B cell (primary cell): ENCODE data around the gene CACNA2D2. TPM values are rescaled to one million over a fixed set of nuclear protein-coding genes. Genes with fewer than 3 reads are reported as not detected.

Experiments used
- ATAC-seq: fragments of 200-7000 bp; cut with Tn5 transposase; one replicate; pipeline ENCODE4 v1.10.0; 2021; ENCODE audit warnings: low read depth, mild to moderate bottlenecking, moderate number of reproducible peaks, moderate library complexity
- CTCF ChIA-PET: fragments of 350-600 bp; sonication (Branson Sonifier 250); formaldehyde crosslinking; loops from one replicate; lab custom pipeline; 2021; ENCODE audit warnings: antibody characterized with exemption, inconsistent platforms; lab: Charles Lee
- POLR2A ChIA-PET: fragments of 350-600 bp; sonication (Branson Sonifier 250); formaldehyde crosslinking; loops from one replicate; lab custom pipeline; 2021; ENCODE audit warnings: antibody characterized with exemption; lab: Charles Lee
- DNase-seq: peaks from one replicate; pipeline ENCODE4 v3.0.0; 2013
- H2AFZ ChIP-seq: 2 replicates; pipeline ENCODE4 v1.6.1; 2012; ENCODE audit warnings: mild to moderate bottlenecking, low read depth, low read length; ENCODE audit not compliant: insufficient read depth, poor library complexity, severe bottlenecking
- H3K27ac ChIP-seq, 2 donors: 1 replicate in 1 of 2; 2 replicates in 1 of 2; pipeline ENCODE4 v1.5.1; 2012 to 2013; ENCODE audit warnings: low read length in 2 of 2, mild to moderate bottlenecking in 2 of 2, moderate library complexity in 1 of 2
- H3K27me3 ChIP-seq, 4 experiments: fragments of 200-600 bp in 1 of 4; sonication (generic) in 1 of 4; replicated peaks in 1 of 4; 1 replicate in 2 of 4; 2 replicates in 2 of 4; pipeline versions ENCODE4 v1.6.1 to v1.7.0; 2013 to 2016; ENCODE audit warnings: low read length in 3 of 4, mild to moderate bottlenecking in 2 of 4, mixed read lengths in 1 of 4, moderate library complexity in 1 of 4; ENCODE audit not compliant: insufficient read depth in 4 of 4, control insufficient read depth in 3 of 4; ENCODE audit errors: control extremely low read depth in 1 of 4
- H3K36me3 ChIP-seq, 2 experiments: replicated peaks in 1 of 2; 1 replicate in 1 of 2; 2 replicates in 1 of 2; pipeline versions ENCODE4 v1.6.1 to v1.7.1; 2013; ENCODE audit warnings: low read length in 1 of 2; ENCODE audit not compliant: insufficient read depth in 2 of 2, control insufficient read depth in 1 of 2; ENCODE audit errors: control extremely low read depth in 1 of 2, extremely low read depth in 1 of 2
- H3K4me1 ChIP-seq, 2 donors: fragments of 200-600 bp in 1 of 2; sonication (generic) in 1 of 2; 1 replicate in 1 of 2; 2 replicates in 1 of 2; pipeline versions ENCODE4 v1.5.1 to v1.6.1; 2013 to 2017; ENCODE audit warnings: low read length in 2 of 2; ENCODE audit not compliant: control insufficient read depth in 2 of 2, insufficient read depth in 2 of 2
- H3K4me2 ChIP-seq: replicated peaks from 2 replicates; pipeline ENCODE3; 2012; ENCODE audit warnings: mild to moderate bottlenecking, low read depth, low read length; ENCODE audit not compliant: poor library complexity, severe bottlenecking
- H3K4me3 ChIP-seq, 5 experiments: fragments of 200-600 bp in 1 of 5; sonication (generic) in 1 of 5; 1 replicate in 3 of 5; 2 replicates in 2 of 5; pipeline versions ENCODE4 v1.5.1 to v1.7.0; 2011 to 2016; ENCODE audit warnings: low read length in 4 of 5, mild to moderate bottlenecking in 4 of 5, low read depth in 2 of 5, control low read depth in 1 of 5, moderate library complexity in 1 of 5; ENCODE audit not compliant: insufficient read depth in 1 of 5; ENCODE audit errors: control extremely low read depth in 1 of 5, extremely low read depth in 1 of 5
- H3K79me2 ChIP-seq: fragments of 200-600 bp; sonication (generic); one replicate; pipeline ENCODE4 v1.6.0; 2016; ENCODE audit warnings: low read length; ENCODE audit not compliant: control insufficient read depth, insufficient read depth
- H3K9ac ChIP-seq: fragments of 200-600 bp; sonication (generic); 2 replicates; pipeline ENCODE4 v1.6.1; 2017; ENCODE audit warnings: mild to moderate bottlenecking, low read length, moderate library complexity
- H3K9me3 ChIP-seq, 3 donors: one replicate each; pipeline versions ENCODE4 v1.6.1 to v1.7.1; 2013; ENCODE audit warnings: low read length in 2 of 3; ENCODE audit not compliant: control insufficient read depth in 2 of 3, insufficient read depth in 1 of 3; ENCODE audit errors: control extremely low read depth in 1 of 3
- H4K20me1 ChIP-seq: 2 replicates; pipeline ENCODE4 v1.6.0; 2012; ENCODE audit warnings: mild to moderate bottlenecking, low read length; ENCODE audit not compliant: insufficient read depth, control insufficient read depth, poor library complexity, severe bottlenecking
- H3K27ac Mint-ChIP-seq: one replicate; pipeline ENCODE4 v1.8.0; 2021; ENCODE audit warnings: mixed read lengths
- H3K27me3 Mint-ChIP-seq: one replicate; pipeline ENCODE4 v1.8.0; 2021; ENCODE audit warnings: mixed read lengths
- H3K4me1 Mint-ChIP-seq: one replicate; pipeline ENCODE4 v1.8.0; 2021; ENCODE audit warnings: mixed read lengths
- H3K4me3 Mint-ChIP-seq: one replicate; pipeline ENCODE4 v1.8.0; 2021; ENCODE audit warnings: mixed read lengths
- H3K9me3 Mint-ChIP-seq: one replicate; pipeline ENCODE4 v1.8.0; 2022; ENCODE audit warnings: mixed read lengths; ENCODE audit not compliant: insufficient read depth
- EZH2 ChIP-seq: IDR thresholded peaks from 2 replicates; pipeline ENCODE4 v1.6.1; 2012; ENCODE audit warnings: borderline replicate concordance, low read depth, mild to moderate bottlenecking, moderate library complexity, low read length; ENCODE audit not compliant: insufficient read depth, poor library complexity, severe bottlenecking
- WGBS: methylation state at CpG from one replicate; pipeline ENCODE4 v1.1.5; 2013; ENCODE audit warnings: missing lambda C conversion rate; ENCODE audit not compliant: insufficient coverage; 5-methylcytosine and 5-hydroxymethylcytosine counted together
- intact Hi-C: fragments of 100-400 bp; cut with micrococcal nuclease; formaldehyde crosslinking; loops from one replicate; pipeline ENCODE4 v1.10.0; 2022
- polyA plus RNA-seq: library from polyadenylated mRNA; depleted of rRNA; stranded (reverse); fragments of >200 nt; gene quantifications from 2 replicates; pipeline ENCODE4 v1.2.3, GENCODE V29; 2012
- total RNA-seq, 2 donors: library from RNA; stranded (reverse); fragments of 120-200 nt in 1 of 2; gene quantifications; 1 replicate in 1 of 2; 2 replicates in 1 of 2; pipeline versions ENCODE4 v1.2.3 to v1.2.4, GENCODE V29; 2013 to 2022
- TF ChIP-seq, protein P1 (sequence below): fragments of 200-600 bp; IDR thresholded peaks from one replicate; pipeline ENCODE4 v1.8.0; 2022; ENCODE audit warnings: antibody characterized with exemption, mild to moderate bottlenecking

The CACNA2D2 gene
- total and polyA plus RNA-seq, 2 donors (not counting 1 experiment from before 2014, with no cell fraction given): 0.69 to 1.2 TPM

DNA sequence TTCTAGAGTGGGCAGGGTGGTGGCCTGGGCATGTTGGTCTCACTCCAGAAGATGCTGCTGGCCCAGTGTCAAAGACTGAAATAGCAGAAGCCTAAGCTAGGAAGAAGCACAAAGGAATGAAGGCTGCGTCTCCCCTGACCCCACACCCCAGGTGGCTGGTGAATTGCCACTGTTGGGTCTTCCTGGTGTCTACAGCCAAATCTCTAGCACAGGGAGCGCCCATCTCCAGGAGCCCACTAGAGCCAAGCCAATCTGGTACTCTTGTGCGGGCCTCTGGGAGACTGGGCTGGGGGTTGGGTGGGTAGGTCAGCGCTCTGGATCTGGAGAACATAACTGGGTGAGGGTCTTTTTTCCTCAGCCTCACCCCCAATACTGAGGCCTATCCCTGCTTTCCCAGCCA lies 176.3 kb downstream of the CACNA2D2 start:
- WGBS: 80% methylated on average over 1 of the region's 4 CpGs
- H3K4me3 Mint-ChIP-seq: peak overlapping the region; percentile 95

DNA sequence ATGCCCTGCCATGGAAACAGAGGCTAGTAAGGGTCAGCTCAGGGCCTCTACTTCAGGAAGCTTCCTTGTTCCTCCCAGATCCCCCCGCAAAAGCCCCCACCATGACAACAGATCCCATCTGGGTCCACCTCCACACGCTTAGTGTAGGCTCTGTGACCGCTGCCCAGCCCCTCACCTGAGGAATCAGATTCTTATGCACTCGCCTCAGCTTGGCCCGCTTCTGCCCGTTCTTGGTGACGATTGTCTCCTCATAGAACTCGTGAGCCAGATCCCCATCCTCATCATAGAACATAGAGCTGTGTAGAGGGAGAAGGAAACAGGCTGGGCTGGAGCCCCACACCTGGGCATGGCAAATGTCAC lies 177.3 kb downstream of the CACNA2D2 start:
- no peak overlapping the region for H2AFZ ChIP-seq
- peaks cover 19 to 35% of the 10 kb centered on the region in 2 donors for H3K4me1 ChIP-seq
- H4K20me1 ChIP-seq: peaks cover 15% of the 10 kb centered on the region
- ChIA-PET POLR2A (interaction anchor here (1.2 to 2.6 kb wide), 2 partner anchors 11 to 24 kb away, joined by 3 to 7 read pairs; partner anchors contain the start of genes CYB561D2 and NPRL2), CTCF (interaction anchor here (3.2 to 3.4 kb wide), 2 partner anchors 11 to 27 kb away, joined by 11 to 20 read pairs; partner anchors contain the start of genes HYAL3 and NAA80)
- H3K9me3 ChIP-seq: peaks cover 0 to 3% (median 0%) of the 10 kb centered on the region in 3 donors
- peak overlapping the region; percentile 26 for H3K4me3 Mint-ChIP-seq
- no peaks in the 10 kb centered on the region for H3K27me3 Mint-ChIP-seq
- no peak overlapping the region for H3K4me3 ChIP-seq
- TF ChIP-seq, protein P1, sequence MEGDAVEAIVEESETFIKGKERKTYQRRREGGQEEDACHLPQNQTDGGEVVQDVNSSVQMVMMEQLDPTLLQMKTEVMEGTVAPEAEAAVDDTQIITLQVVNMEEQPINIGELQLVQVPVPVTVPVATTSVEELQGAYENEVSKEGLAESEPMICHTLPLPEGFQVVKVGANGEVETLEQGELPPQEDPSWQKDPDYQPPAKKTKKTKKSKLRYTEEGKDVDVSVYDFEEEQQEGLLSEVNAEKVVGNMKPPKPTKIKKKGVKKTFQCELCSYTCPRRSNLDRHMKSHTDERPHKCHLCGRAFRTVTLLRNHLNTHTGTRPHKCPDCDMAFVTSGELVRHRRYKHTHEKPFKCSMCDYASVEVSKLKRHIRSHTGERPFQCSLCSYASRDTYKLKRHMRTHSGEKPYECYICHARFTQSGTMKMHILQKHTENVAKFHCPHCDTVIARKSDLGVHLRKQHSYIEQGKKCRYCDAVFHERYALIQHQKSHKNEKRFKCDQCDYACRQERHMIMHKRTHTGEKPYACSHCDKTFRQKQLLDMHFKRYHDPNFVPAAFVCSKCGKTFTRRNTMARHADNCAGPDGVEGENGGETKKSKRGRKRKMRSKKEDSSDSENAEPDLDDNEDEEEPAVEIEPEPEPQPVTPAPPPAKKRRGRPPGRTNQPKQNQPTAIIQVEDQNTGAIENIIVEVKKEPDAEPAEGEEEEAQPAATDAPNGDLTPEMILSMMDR: no peak
- TF ChIP-seq EZH2: no peak
- peaks cover 0 to 38% of the 10 kb centered on the region in 2 experiments for H3K36me3 ChIP-seq
- H3K27ac ChIP-seq: no peak overlapping the region
- no peak overlapping the region for H3K4me2 ChIP-seq
- intact Hi-C loops: no loop called here
- no peaks in the 10 kb centered on the region for H3K27me3 ChIP-seq
- peaks cover 26% of the 10 kb centered on the region for H3K79me2 ChIP-seq
- H3K4me1 Mint-ChIP-seq: peaks cover 33% of the 10 kb centered on the region
- H3K9ac ChIP-seq: no peak overlapping the region
- DNase-seq (no peak), ATAC-seq (no peak)
- 87% methylated on average over 3 of the region's 8 CpGs for WGBS
- no peak overlapping the region for H3K27ac Mint-ChIP-seq
- H3K9me3 Mint-ChIP-seq: no peaks in the 10 kb centered on the region

More for the DNA sequence above, 176.3 kb downstream of the CACNA2D2 start:
- peak overlapping the region in 1 of 2 donors; percentile 90 for H3K27ac ChIP-seq
- Mint-ChIP-seq H3K27ac (peak overlapping the region; percentile 15), H3K4me1 (peaks cover 31% of the 10 kb centered on the region), H3K9me3 (no peaks in the 10 kb centered on the region), H3K27me3 (no peaks in the 10 kb centered on the region)
- H2AFZ ChIP-seq: no peak overlapping the region
- DNase-seq: no peak
- peaks cover 35% of the 10 kb centered on the region for H3K79me2 ChIP-seq
- intact Hi-C loops: no loop called here
- peaks cover 25% of the 10 kb centered on the region for H4K20me1 ChIP-seq
- H3K9ac ChIP-seq: peak overlapping the region; percentile 87
- peaks cover 0 to 48% of the 10 kb centered on the region in 2 experiments for H3K36me3 ChIP-seq
- ATAC-seq: no peak
- H3K4me3 ChIP-seq: peak overlapping the region; percentile 30 to 98 (median 87)
- ChIA-PET POLR2A (interaction anchor here (1.9 to 2.9 kb wide), 4 partner anchors 10 to 28 kb away, joined by 6 to 27 read pairs (median 8); partner anchors contain the start of genes CYB561D2, HYAL3, NAA80 and NPRL2), CTCF (interaction anchor here (0.9 to 3.4 kb wide), 5 partner anchors 8 to 132 kb away, joined by 3 to 20 read pairs (median 5); partner anchors contain the start of genes HYAL3 and NAA80)
- TF ChIP-seq, protein P1: no peak
- TF ChIP-seq EZH2: no peak
- peaks cover 15 to 29% of the 10 kb centered on the region in 2 donors for H3K4me1 ChIP-seq
- peak overlapping the region; percentile 99 for H3K4me2 ChIP-seq
- H3K9me3 ChIP-seq: no peaks in the 10 kb centered on the region
- H3K27me3 ChIP-seq: no peaks in the 10 kb centered on the region
